Measurements from ENCODE around the gene STAC3.

Gene STAC3

GRCh38 chr12:57254506-57255280 is 3.7 kb upstream of the STAC3 start:
- DNase-seq = no peak

- no peak for DNase-seq
Observed at GRCh38 chr12:57250541-57250940, 446 bp downstream of the STAC3 start.

- DNase-seq = no peak
Observed at GRCh38 chr12:57248934-57249742, 1.8 kb downstream of the STAC3 start.

- DNase-seq = no peak
Observed at GRCh38 chr12:57247041-57247440, 3.9 kb downstream of the STAC3 start.

GRCh38 chr12:57244312-57244696 is 6.7 kb downstream of the STAC3 start:
- no peak for DNase-seq

- peak; percentile 81 for DNase-seq
Observed at GRCh38 chr12:57243521-57244311, 7.3 kb downstream of the STAC3 start.

GRCh38 chr12:57242691-57243454 is 8.1 kb downstream of the STAC3 start:
- peak; percentile 50 for DNase-seq

GRCh38 chr12:57242329-57242690 is 8.7 kb downstream of the STAC3 start:
- no peak for DNase-seq

GRCh38 chr12:57241402-57242310 is 9.3 kb downstream of the STAC3 start:
- no peak for DNase-seq

GRCh38 chr12:57240926-57241401 is 10.0 kb downstream of the STAC3 start:
- DNase-seq = no peak

GRCh38 chr12:57240066-57240921 is 10.7 kb downstream of the STAC3 start:
- DNase-seq = peak; percentile 65

GRCh38 chr12:57239587-57240065 is 11.4 kb downstream of the STAC3 start:
- DNase-seq = no peak

- peak; percentile 80 for DNase-seq
Observed at GRCh38 chr12:57238854-57239554, 12.0 kb downstream of the STAC3 start.

- DNase-seq = no peak
Observed at GRCh38 chr12:57237932-57238853, 12.8 kb downstream of the STAC3 start.

GRCh38 chr12:57237596-57237931 is 13.4 kb downstream of the STAC3 start:
- DNase-seq = no peak

GRCh38 chr12:57236925-57237595 is 13.9 kb downstream of the STAC3 start:
- no peak for DNase-seq

GRCh38 chr12:57236201-57236924 is 14.6 kb downstream of the STAC3 start:
- DNase-seq = no peak
